GM12878 (cell line): ENCODE data around the gene ZNF3. TPM values are rescaled to one million over a fixed set of nuclear protein-coding genes. Genes with fewer than 3 reads are reported as not detected.

Source experiments
- EED ChIP-seq: sonication (generic); IDR thresholded peaks from 2 replicates; pipeline ENCODE4 v1.6.1; 2016; ENCODE audit warnings: antibody characterized with exemption, low read depth
- GATAD2B ChIP-seq: fragments of 450-650 bp; conservative IDR thresholded peaks from 2 replicates; pipeline ENCODE4 v1.6.1; 2017; ENCODE audit warnings: low read depth, mild to moderate bottlenecking, moderate library complexity
- IRF4 ChIP-seq: IDR thresholded peaks from 2 replicates; pipeline ENCODE4 v1.6.1; 2011; ENCODE audit warnings: low read depth, low read length
- KAT2A ChIP-seq: conservative IDR thresholded peaks from 2 replicates; pipeline ENCODE4 v1.6.1; 2011; ENCODE audit warnings: low read depth, low read length; ENCODE audit not compliant: control insufficient read depth
- LARP7 ChIP-seq: fragments of 450-650 bp; IDR thresholded peaks from 2 replicates; pipeline ENCODE4 v1.6.1; 2017; ENCODE audit warnings: mild to moderate bottlenecking
- NBN ChIP-seq: fragments of 450-650 bp; IDR thresholded peaks from 2 replicates; pipeline ENCODE4 v1.6.1; 2016
- NR2C2 ChIP-seq: IDR thresholded peaks from 2 replicates; pipeline ENCODE4 v1.6.1; 2011; ENCODE audit warnings: borderline replicate concordance, low read depth; ENCODE audit not compliant: control insufficient read depth, insufficient read length
- NR2F1 ChIP-seq: fragments of 450-650 bp; conservative IDR thresholded peaks from 2 replicates; pipeline ENCODE4 v1.6.1; 2017; ENCODE audit warnings: mild to moderate bottlenecking
- SMAD5 ChIP-seq: IDR thresholded peaks from 2 replicates; pipeline ENCODE4 v1.6.1; 2016; ENCODE audit warnings: antibody characterized with exemption, low read depth
- SP1 ChIP-seq: IDR thresholded peaks from one replicate; pipeline ENCODE4 v1.6.1; 2011; ENCODE audit warnings: low read depth, low read length
- STAT1 ChIP-seq: fragments of 450-650 bp; conservative IDR thresholded peaks from 2 replicates; pipeline ENCODE4 v1.6.1; 2014; ENCODE audit warnings: antibody characterized with exemption, mild to moderate bottlenecking
- TAF1 ChIP-seq: IDR thresholded peaks from 2 replicates; pipeline ENCODE4 v1.6.1; 2011; ENCODE audit warnings: mild to moderate bottlenecking, low read depth, low read length, borderline replicate concordance
- TCF3 ChIP-seq: IDR thresholded peaks from 2 replicates; pipeline ENCODE4 v1.6.1; 2012; ENCODE audit warnings: low read depth, mild to moderate bottlenecking, low read length, borderline replicate concordance; ENCODE audit not compliant: insufficient read depth
- YY1 ChIP-seq: IDR thresholded peaks from 2 replicates; pipeline ENCODE4 v1.6.1; 2011; ENCODE audit warnings: low read depth, mild to moderate bottlenecking, low read length
- ZNF207 ChIP-seq: fragments of 450-650 bp; IDR thresholded peaks from 2 replicates; pipeline ENCODE4 v1.6.1; 2014; ENCODE audit warnings: antibody characterized with exemption, mild to moderate bottlenecking, borderline replicate concordance
- ZNF217 ChIP-seq: fragments of 450-650 bp; IDR thresholded peaks from 2 replicates; pipeline ENCODE4 v1.6.1; 2017; ENCODE audit warnings: antibody characterized with exemption, mild to moderate bottlenecking
- ZNF24 ChIP-seq: fragments of 450-650 bp; IDR thresholded peaks from 2 replicates; pipeline ENCODE4 v1.6.1; 2017; ENCODE audit warnings: antibody characterized with exemption, mild to moderate bottlenecking
- ZNF622 ChIP-seq: fragments of 450-650 bp; IDR thresholded peaks from 2 replicates; pipeline ENCODE4 v1.6.1; 2017; ENCODE audit warnings: mild to moderate bottlenecking, inconsistent platforms
- polyA plus RNA-seq, 11 experiments: library from polyadenylated mRNA; depleted of rRNA in 4 of 11; unstranded in 6 of 11; stranded (reverse) in 5 of 11; fragments of >200 nt; fragmentation: Nextera tagmentation in 4 of 11; fragmentation: Illumina TruSeq in 1 of 11; extraction: Ambion mirVana in 4 of 11; extraction: Trizol in 1 of 11; gene quantifications; 1 replicate in 1 of 11; 2 replicates in 10 of 11; pipeline versions ENCODE4 v1.2.1 to v1.2.3, GENCODE V29; 2011 to 2016; ENCODE audit warnings: inconsistent platforms in 2 of 11, missing spikeins in 2 of 11, low read depth in 1 of 11
- total RNA-seq, 4 experiments: library from RNA; depleted of rRNA in 3 of 4; stranded (reverse); fragments of >200 nt in 3 of 4; fragmentation: Illumina TruSeq in 1 of 4; extraction: Trizol in 1 of 4; gene quantifications; 2 replicates each; pipeline versions ENCODE4 v1.2.1 to v1.2.3, GENCODE V29; 2013 to 2021
- TF ChIP-seq, protein P1 (sequence below): fragments of 450-650 bp; IDR thresholded peaks from 2 replicates; pipeline ENCODE4 v1.6.1; 2017; ENCODE audit warnings: mild to moderate bottlenecking, moderate library complexity
- TF ChIP-seq, protein P2 (sequence below): IDR thresholded peaks from 2 replicates; pipeline ENCODE4 v1.6.1; 2011; ENCODE audit warnings: low read depth, mild to moderate bottlenecking, low read length, moderate library complexity, borderline replicate concordance; ENCODE audit errors: extremely low read depth
- TF ChIP-seq, protein P3 (sequence below): IDR thresholded peaks from 2 replicates; pipeline ENCODE4 v1.6.1; 2011; ENCODE audit warnings: borderline replicate concordance, low read depth, mild to moderate bottlenecking, moderate library complexity, mixed read lengths, low read length; ENCODE audit not compliant: insufficient read depth; ENCODE audit errors: extremely low read length
- TF ChIP-seq, protein P4 (sequence below): fragments of 450-650 bp; formaldehyde crosslinking; IDR thresholded peaks from 2 replicates; pipeline ENCODE4 v1.4.0; 2020; ENCODE audit warnings: mild to moderate bottlenecking, moderate library complexity

ZNF3 gene
- total and polyA plus RNA-seq, 10 of the 15 experiments (the other 5 are each of a cell fraction or from before 2014, with no cell fraction given), result 17.2 to 37.4 (median 29.4) TPM

DNA sequence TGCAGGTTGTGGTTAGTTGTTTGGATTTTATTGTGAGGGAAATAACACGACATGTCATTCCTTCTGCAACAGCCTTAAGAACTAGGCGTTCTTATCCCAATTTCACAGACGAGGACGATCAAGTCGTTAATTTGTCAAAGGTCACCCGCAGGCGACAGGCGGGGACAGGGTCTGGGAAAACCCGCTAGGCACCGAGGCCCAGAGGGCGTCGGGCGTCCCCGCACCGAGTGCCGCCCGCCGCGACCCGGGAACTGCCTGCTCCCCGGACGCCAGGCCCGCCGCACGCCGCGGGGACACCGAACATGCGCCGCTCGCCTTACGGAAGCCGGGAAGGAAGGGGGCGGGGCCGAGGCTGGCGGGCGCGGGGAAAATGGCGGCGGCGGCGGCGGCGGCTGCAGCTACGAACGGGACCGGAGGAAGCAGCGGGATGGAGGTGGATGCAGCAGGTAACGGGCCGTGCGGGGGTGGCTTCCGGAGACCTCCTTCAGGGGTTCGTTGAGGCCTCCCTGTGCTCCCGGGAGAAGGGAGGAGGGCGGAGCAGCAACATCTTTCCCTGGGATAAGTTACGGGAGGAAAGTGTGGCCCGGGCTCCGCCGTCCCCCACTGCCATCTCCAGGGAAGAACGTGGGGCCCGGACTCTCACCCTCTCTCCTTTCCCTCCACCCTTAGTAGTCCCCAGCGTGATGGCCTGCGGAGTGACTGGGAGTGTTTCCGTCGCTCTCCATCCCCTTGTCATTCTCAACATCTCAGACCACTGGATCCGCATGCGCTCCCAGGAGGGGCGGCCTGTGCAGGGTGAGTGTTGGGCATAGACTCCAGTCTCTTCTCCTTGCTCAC lies 7.3 kb upstream of the ZNF3 start, which contains the start of gene COPS6 (continued):
- TF ChIP-seq, protein P1, sequence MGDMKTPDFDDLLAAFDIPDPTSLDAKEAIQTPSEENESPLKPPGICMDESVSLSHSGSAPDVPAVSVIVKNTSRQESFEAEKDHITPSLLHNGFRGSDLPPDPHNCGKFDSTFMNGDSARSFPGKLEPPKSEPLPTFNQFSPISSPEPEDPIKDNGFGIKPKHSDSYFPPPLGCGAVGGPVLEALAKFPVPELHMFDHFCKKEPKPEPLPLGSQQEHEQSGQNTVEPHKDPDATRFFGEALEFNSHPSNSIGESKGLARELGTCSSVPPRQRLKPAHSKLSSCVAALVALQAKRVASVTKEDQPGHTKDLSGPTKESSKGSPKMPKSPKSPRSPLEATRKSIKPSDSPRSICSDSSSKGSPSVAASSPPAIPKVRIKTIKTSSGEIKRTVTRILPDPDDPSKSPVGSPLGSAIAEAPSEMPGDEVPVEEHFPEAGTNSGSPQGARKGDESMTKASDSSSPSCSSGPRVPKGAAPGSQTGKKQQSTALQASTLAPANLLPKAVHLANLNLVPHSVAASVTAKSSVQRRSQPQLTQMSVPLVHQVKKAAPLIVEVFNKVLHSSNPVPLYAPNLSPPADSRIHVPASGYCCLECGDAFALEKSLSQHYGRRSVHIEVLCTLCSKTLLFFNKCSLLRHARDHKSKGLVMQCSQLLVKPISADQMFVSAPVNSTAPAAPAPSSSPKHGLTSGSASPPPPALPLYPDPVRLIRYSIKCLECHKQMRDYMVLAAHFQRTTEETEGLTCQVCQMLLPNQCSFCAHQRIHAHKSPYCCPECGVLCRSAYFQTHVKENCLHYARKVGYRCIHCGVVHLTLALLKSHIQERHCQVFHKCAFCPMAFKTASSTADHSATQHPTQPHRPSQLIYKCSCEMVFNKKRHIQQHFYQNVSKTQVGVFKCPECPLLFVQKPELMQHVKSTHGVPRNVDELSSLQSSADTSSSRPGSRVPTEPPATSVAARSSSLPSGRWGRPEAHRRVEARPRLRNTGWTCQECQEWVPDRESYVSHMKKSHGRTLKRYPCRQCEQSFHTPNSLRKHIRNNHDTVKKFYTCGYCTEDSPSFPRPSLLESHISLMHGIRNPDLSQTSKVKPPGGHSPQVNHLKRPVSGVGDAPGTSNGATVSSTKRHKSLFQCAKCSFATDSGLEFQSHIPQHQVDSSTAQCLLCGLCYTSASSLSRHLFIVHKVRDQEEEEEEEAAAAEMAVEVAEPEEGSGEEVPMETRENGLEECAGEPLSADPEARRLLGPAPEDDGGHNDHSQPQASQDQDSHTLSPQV, result no peak
- TF ChIP-seq, protein P2, sequence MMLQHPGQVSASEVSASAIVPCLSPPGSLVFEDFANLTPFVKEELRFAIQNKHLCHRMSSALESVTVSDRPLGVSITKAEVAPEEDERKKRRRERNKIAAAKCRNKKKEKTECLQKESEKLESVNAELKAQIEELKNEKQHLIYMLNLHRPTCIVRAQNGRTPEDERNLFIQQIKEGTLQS, result no peak
- TF ChIP-seq, protein P3, sequence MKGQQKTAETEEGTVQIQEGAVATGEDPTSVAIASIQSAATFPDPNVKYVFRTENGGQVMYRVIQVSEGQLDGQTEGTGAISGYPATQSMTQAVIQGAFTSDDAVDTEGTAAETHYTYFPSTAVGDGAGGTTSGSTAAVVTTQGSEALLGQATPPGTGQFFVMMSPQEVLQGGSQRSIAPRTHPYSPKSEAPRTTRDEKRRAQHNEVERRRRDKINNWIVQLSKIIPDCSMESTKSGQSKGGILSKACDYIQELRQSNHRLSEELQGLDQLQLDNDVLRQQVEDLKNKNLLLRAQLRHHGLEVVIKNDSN, result no peak
- TF ChIP-seq TAF1, result peak; percentile 88; the same call in 1 of the 2 replicates
- peak; percentile 99 for TF ChIP-seq YY1
- TF ChIP-seq NR2C2, result no peak
- TF ChIP-seq SP1, result peak; percentile 61
- no peak for TF ChIP-seq ZNF217
- TF ChIP-seq ZNF24, result peak; percentile 42; the same call in 1 of the 2 replicates
- TF ChIP-seq STAT1, result 0 out of 2 replicates have a peak, but pooled peaks have one; percentile 54
- TF ChIP-seq LARP7, result peak; percentile 80
- TF ChIP-seq IRF4, result no peak
- TF ChIP-seq ZNF622, result no peak
- TF ChIP-seq ZNF207, result 0 out of 2 replicates have a peak, but pooled peaks have one; percentile 87
- no peak for TF ChIP-seq EED
- peak; percentile 72 for TF ChIP-seq NR2F1
- TF ChIP-seq GATAD2B, result peak; percentile 74; the same call in 1 of the 2 replicates
- peak; percentile 63; the same call in 1 of the 2 replicates for TF ChIP-seq NBN
- TF ChIP-seq, protein P4, sequence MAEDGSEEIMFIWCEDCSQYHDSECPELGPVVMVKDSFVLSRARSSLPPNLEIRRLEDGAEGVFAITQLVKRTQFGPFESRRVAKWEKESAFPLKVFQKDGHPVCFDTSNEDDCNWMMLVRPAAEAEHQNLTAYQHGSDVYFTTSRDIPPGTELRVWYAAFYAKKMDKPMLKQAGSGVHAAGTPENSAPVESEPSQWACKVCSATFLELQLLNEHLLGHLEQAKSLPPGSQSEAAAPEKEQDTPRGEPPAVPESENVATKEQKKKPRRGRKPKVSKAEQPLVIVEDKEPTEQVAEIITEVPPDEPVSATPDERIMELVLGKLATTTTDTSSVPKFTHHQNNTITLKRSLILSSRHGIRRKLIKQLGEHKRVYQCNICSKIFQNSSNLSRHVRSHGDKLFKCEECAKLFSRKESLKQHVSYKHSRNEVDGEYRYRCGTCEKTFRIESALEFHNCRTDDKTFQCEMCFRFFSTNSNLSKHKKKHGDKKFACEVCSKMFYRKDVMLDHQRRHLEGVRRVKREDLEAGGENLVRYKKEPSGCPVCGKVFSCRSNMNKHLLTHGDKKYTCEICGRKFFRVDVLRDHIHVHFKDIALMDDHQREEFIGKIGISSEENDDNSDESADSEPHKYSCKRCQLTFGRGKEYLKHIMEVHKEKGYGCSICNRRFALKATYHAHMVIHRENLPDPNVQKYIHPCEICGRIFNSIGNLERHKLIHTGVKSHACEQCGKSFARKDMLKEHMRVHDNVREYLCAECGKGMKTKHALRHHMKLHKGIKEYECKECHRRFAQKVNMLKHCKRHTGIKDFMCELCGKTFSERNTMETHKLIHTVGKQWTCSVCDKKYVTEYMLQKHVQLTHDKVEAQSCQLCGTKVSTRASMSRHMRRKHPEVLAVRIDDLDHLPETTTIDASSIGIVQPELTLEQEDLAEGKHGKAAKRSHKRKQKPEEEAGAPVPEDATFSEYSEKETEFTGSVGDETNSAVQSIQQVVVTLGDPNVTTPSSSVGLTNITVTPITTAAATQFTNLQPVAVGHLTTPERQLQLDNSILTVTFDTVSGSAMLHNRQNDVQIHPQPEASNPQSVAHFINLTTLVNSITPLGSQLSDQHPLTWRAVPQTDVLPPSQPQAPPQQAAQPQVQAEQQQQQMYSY (CRISPR knock-in tag), result no peak
- no peak for TF ChIP-seq TCF3
- TF ChIP-seq KAT2A, result no peak
- TF ChIP-seq SMAD5, result peak; percentile 77
